SK-N-MC (cell line): Measurements from ENCODE around the gene NEK6.

Experiments used
- EZH2 ChIP-seq: fragments of 200-600 bp; sonication (generic); IDR thresholded peaks from one replicate; pipeline ENCODE4 v1.6.1; 2017; ENCODE audit warnings: antibody characterized with exemption
- POLR2AphosphoS5 ChIP-seq: IDR thresholded peaks from 2 replicates; pipeline ENCODE4 v1.6.1; 2012; ENCODE audit warnings: mild to moderate bottlenecking, low read depth, low read length, borderline replicate concordance

DNA sequence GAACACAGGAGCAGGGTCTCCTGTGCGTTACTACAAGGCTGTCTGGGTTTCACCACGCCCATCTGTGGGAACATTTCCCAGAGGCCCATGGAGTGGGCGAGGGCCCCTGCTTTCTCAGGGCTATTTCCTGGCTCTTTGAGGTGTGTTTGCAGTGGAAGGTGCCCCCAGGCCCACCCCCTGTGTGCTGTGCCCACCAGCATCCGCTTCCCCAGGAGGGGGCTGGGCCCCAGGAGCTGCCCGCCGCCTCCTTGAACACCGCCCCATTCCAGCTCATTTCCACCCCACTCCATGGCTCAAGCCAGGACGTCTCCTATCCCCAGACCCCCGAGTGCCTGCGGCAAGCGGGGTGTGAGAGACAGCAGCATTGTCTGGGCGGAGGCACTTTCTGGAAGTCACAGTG, 70.5 kb downstream of the NEK6 start:
- no peak for TF ChIP-seq EZH2
- TF ChIP-seq POLR2AphosphoS5: no peak
